ENCODE results near the gene SLC44A2.

SLC44A2 gene

GRCh38 chr19:10688545-10689280, 63.4 kb downstream of the SLC44A2 start:
- no peak for DNase-seq (ENCODE audit: low read depth)
- in situ Hi-C loops (cut with HindIII; ENCODE audit: low sequenced_read_pairs) = no loop called here
- TF ChIP-seq CTCF (IDR thresholded peaks at IDR 0.05; ENCODE audit: low read depth, low read length, missing control alignments) = no peak
- no peak overlapping the region for H3K4me3 ChIP-seq (ENCODE audit: low read depth, low read length)

DNA sequence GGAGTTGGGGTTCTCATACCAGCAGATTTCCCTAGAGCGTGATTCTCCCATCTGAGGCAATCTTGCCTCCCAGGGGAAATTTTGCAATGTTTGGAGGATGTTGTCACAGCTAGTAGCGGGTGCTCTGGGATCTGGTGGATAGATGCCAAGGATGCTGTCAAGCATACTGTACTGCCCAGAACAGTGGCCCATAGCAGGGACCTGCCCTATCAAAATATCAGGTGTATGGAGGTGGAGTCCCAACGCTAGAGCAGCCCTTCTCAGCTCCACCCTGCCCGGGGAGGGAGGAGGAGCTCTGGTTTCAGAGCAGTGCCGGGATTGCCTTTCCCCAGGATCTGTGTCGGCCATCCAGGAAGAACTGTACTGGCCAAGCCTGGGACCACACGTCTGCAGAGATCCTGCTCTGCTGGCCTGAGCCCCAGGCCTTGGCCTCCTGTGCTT, 65.0 kb downstream of the SLC44A2 start:
- TF ChIP-seq CTCF (IDR thresholded peaks at IDR 0.05; ENCODE audit: low read depth, low read length, missing control alignments) = no peak
- no peak overlapping the region for H3K4me3 ChIP-seq (ENCODE audit: low read depth, low read length)
- DNase-seq (ENCODE audit: low read depth) = no peak
- in situ Hi-C loops (cut with HindIII; ENCODE audit: low sequenced_read_pairs) = no loop called here

DNA sequence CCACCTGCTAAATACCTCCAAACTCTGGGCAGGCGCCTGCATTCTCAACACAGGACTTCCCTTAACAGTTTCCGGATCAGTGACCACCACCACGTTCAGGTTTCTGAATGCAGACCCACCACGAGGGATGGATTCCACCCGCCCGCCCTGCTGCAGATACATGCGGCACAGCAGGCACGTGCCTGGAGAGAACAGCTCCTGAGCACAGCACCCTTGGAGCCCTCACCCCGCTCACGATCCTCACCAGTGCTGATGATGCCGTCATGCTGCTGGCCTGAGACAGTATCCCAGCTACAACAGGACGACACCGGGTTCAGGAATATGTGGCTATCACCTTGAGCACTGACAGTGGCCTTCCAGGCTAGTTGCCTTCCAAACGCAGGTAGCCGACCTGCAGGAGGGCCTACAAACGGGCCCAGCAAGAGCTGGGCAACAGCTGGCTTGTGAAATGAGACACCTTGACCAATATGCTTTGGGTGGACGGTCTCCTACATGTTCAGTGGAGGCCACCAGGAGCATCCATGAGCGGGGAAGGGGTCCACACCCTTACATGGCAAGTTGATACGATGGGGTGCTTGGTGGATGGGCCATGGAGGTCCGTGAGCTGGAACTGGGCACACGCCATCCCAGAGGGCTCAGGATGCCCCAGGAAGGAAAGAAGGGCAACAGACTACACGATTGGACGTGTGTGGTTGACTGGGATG, 66.0 kb downstream of the SLC44A2 start:
- in situ Hi-C loops (cut with HindIII; ENCODE audit: low sequenced_read_pairs) = no loop called here
- no peak for DNase-seq (ENCODE audit: low read depth)
- H3K4me3 ChIP-seq (ENCODE audit: low read depth, low read length) = no peak overlapping the region
- TF ChIP-seq CTCF (IDR thresholded peaks at IDR 0.05; ENCODE audit: low read depth, low read length, missing control alignments) = no peak

DNA sequence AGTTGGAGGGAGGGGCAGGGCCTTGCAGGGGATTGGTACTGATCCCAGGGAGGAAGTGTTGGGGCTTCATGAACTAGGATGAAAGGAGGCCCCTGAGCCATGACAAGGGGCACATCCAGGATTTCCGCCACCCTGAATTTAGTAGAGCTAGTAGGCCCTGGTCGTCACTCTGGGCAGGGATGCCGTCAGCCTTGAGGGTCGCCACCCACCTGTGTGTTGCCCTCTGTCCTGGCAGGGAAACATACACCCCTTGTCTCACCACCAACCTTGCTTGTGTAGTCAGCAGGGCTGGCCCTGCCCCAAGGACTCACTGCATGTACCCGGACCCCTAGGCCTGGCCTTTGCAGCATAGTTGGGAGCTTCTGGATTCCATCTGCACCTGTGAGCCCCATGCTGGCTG, 66.5 kb downstream of the SLC44A2 start:
- no peak overlapping the region for H3K4me3 ChIP-seq (ENCODE audit: low read depth, low read length)
- no peak for TF ChIP-seq CTCF (IDR thresholded peaks at IDR 0.05; ENCODE audit: low read depth, low read length, missing control alignments)

DNA sequence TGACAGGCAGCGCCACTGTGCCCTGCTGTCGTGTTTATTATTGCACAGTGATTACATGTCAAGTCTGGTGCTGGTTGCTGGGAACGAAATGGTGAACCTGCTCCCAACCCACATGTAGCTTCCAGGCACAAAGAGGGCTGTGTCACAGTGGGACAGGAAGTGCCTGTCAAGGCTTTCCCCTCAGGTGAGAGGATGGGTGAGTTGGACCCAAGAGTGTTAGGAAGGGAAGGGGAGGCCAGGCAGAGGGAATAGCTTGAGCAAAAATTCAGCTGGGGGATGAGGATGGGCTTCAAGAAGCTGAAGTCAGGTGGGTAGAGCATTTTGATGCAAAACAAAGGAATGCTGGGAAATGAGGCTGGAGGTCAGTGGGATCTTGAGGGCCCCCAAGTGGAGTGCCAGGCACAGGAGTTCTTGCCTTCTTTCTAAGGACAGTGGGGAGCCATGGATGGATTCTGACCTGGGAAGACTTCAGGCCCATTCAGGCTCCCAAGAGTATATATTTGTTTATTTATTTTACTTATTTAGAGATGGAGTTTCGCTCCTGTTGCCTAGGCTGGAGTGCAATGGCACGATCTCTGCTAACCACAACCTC, 67.4 kb downstream of the SLC44A2 start:
- TF ChIP-seq CTCF (IDR thresholded peaks at IDR 0.05; ENCODE audit: low read depth, low read length, missing control alignments) = no peak
- no peak overlapping the region for H3K4me3 ChIP-seq (ENCODE audit: low read depth, low read length)
- in situ Hi-C loops (cut with HindIII; ENCODE audit: low sequenced_read_pairs) = no loop called here
- no peak for DNase-seq (ENCODE audit: low read depth)

More for the DNA sequence above, 66.5 kb downstream of the SLC44A2 start:
- no peak for DNase-seq (ENCODE audit: low read depth)
- in situ Hi-C loops (cut with HindIII; ENCODE audit: low sequenced_read_pairs) = no loop called here
